Vagina (tissue), 2 donors: ENCODE results near the gene SPAG17. TPM values are rescaled to one million over a fixed set of nuclear protein-coding genes. Genes with fewer than 3 reads are reported as not detected.

Source experiments
- DNase-seq, 2 donors: peaks; one replicate each; pipeline ENCODE4 v3.0.0-alpha.2; 2017; ENCODE audit errors: extremely low spot score in 2 of 2
- H3K27ac ChIP-seq: fragments of 200-600 bp; sonication (generic); one replicate; pipeline ENCODE4 v1.5.1; 2019
- H3K27me3 ChIP-seq: fragments of 200-600 bp; sonication (generic); one replicate; pipeline ENCODE4 v1.5.1; 2019
- H3K36me3 ChIP-seq, 2 donors: fragments of 200-600 bp; sonication (generic); one replicate each; pipeline ENCODE4 v1.5.1; 2017 to 2019
- H3K4me1 ChIP-seq: fragments of 200-600 bp; sonication (generic); one replicate; pipeline ENCODE4 v1.5.1; 2019
- H3K4me3 ChIP-seq, 2 donors: fragments of 200-600 bp; sonication (generic); 1 replicate in 1 of 2; 2 replicates in 1 of 2; pipeline ENCODE4 v1.5.1; 2016 to 2019
- H3K9me3 ChIP-seq: fragments of 200-600 bp; sonication (generic); one replicate; pipeline ENCODE4 v1.5.1; 2019
- POLR2A ChIP-seq, 2 donors: fragments of 450-650 bp; IDR thresholded peaks; one replicate each; pipeline ENCODE4 v1.6.1; 2017; ENCODE audit warnings: antibody characterized with exemption in 2 of 2, mild to moderate bottlenecking in 2 of 2, moderate library complexity in 2 of 2
- POLR2AphosphoS5 ChIP-seq, 2 donors: sonication (generic); formaldehyde crosslinking; IDR thresholded peaks; one replicate each; pipeline ENCODE4 v1.9.0; 2017; ENCODE audit warnings: antibody characterized with exemption in 2 of 2, mild to moderate bottlenecking in 2 of 2, low read depth in 1 of 2; ENCODE audit not compliant: insufficient read depth in 1 of 2
- intact Hi-C: fragments of 100-400 bp; cut with DNase I; formaldehyde crosslinking; loops from one replicate; pipeline ENCODE4 v1.15.1; 2023
- total RNA-seq: library from RNA; depleted of rRNA; stranded (reverse); fragments of >200 nt; gene quantifications from one replicate; pipeline ENCODE4 v1.2.3, GENCODE V29; 2016
- TF ChIP-seq, protein P1 (sequence below), 3 experiments: fragments of 450-650 bp in 2 of 3; fragments of 200-600 bp in 1 of 3; sonication (generic) in 1 of 3; IDR thresholded peaks; one replicate each; pipeline ENCODE4 v1.5.1; 2017 to 2019; ENCODE audit warnings: antibody characterized with exemption in 3 of 3, mild to moderate bottlenecking in 2 of 3, moderate library complexity in 2 of 3

Gene SPAG17
- total RNA-seq, 1 donor from 2014 or later = 10.1 TPM

DNA sequence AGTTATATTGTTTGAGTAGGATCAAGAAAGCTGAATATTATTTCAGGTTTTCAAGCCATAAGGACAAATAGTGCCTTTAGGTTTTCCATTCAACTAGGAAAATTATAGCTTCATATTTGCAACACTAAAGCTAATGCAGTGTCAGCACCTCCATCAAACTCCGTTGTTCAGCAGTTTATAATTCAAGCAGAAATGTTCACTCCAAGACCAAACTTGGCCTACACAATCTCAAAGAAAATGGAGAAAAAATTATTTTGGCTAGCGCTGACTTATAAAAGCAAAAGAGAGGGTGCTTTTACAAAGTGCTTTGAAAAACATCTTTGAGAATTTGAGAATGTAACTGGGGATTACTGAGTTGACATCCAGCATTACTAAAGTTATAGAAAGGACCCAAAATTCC is 1.4 kb downstream of the SPAG17 start:
- H3K4me1 ChIP-seq = peaks cover 7% of the 10 kb centered on the region
- no peaks in the 10 kb centered on the region for H3K36me3 ChIP-seq
- H3K9me3 ChIP-seq = no peaks in the 10 kb centered on the region
- TF ChIP-seq POLR2A (IDR thresholded peaks at IDR 0.05) (no peak), POLR2AphosphoS5 (IDR thresholded peaks at IDR 0.05; ENCODE audit: insufficient read depth in 1 of 2, low read depth in 1 of 2) (no peak)
- TF ChIP-seq, protein P1, sequence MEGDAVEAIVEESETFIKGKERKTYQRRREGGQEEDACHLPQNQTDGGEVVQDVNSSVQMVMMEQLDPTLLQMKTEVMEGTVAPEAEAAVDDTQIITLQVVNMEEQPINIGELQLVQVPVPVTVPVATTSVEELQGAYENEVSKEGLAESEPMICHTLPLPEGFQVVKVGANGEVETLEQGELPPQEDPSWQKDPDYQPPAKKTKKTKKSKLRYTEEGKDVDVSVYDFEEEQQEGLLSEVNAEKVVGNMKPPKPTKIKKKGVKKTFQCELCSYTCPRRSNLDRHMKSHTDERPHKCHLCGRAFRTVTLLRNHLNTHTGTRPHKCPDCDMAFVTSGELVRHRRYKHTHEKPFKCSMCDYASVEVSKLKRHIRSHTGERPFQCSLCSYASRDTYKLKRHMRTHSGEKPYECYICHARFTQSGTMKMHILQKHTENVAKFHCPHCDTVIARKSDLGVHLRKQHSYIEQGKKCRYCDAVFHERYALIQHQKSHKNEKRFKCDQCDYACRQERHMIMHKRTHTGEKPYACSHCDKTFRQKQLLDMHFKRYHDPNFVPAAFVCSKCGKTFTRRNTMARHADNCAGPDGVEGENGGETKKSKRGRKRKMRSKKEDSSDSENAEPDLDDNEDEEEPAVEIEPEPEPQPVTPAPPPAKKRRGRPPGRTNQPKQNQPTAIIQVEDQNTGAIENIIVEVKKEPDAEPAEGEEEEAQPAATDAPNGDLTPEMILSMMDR (IDR thresholded peaks at IDR 0.05) = no peak
- no peak overlapping the region for H3K4me3 ChIP-seq
- no peaks in the 10 kb centered on the region for H3K27me3 ChIP-seq
- no peak for DNase-seq
- H3K27ac ChIP-seq = no peak overlapping the region
- intact Hi-C loops = no loop called here

- Histone ChIP-seq H3K9me3 (no peaks in the 10 kb centered on the region), H3K27me3 (no peaks in the 10 kb centered on the region), H3K36me3 (no peaks in the 10 kb centered on the region), H3K4me1 (no peaks in the 10 kb centered on the region), H3K27ac (no peak overlapping the region), H3K4me3 (no peak overlapping the region)
- DNase-seq = no peak
- intact Hi-C loops = no loop called here
- TF ChIP-seq, protein P1 (IDR thresholded peaks at IDR 0.05) = no peak
- no peak for TF ChIP-seq POLR2A (IDR thresholded peaks at IDR 0.05)
- TF ChIP-seq POLR2AphosphoS5 (IDR thresholded peaks at IDR 0.05; ENCODE audit: insufficient read depth in 1 of 2, low read depth in 1 of 2) = no peak
Observed at GRCh38 chr1:118177998-118178397, 7.0 kb downstream of the SPAG17 start.

DNA sequence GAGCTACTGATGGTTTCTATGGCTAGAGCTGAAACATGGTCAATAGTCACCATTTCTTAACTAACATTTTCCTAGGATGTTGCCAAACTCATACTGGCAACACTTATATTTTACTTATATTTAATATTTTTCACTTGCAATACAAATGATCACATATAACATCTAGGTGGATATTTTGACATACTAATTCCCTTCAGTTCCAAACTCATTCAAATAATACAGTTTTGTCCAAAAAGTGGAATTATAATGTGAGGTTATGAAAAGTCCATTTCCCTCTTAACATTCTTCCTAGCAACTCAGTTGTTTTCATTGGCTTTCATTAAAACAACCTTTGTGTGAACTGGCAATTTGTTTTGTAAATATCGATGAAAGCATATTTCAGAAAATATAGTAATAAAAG is 16.0 kb downstream of the SPAG17 start:
- TF ChIP-seq POLR2AphosphoS5 (IDR thresholded peaks at IDR 0.05; ENCODE audit: insufficient read depth in 1 of 2, low read depth in 1 of 2) = no peak
- TF ChIP-seq, protein P1 (IDR thresholded peaks at IDR 0.05) = no peak
- no peak for TF ChIP-seq POLR2A (IDR thresholded peaks at IDR 0.05)
- no peaks in the 10 kb centered on the region for H3K4me1 ChIP-seq
- no peaks in the 10 kb centered on the region for H3K36me3 ChIP-seq
- DNase-seq = no peak
- H3K4me3 ChIP-seq = no peak overlapping the region
- no peak overlapping the region for H3K27ac ChIP-seq
- H3K27me3 ChIP-seq = no peaks in the 10 kb centered on the region
- intact Hi-C loops = no loop called here
- no peaks in the 10 kb centered on the region for H3K9me3 ChIP-seq

- intact Hi-C loops = no loop called here
- H3K4me1 ChIP-seq = no peaks in the 10 kb centered on the region
Observed at GRCh38 chr1:118160806-118161205, 24.2 kb downstream of the SPAG17 start.

GRCh38 chr1:118159569-118159968 is 25.5 kb downstream of the SPAG17 start:
- no peak overlapping the region for H3K4me3 ChIP-seq
- no peaks in the 10 kb centered on the region for H3K36me3 ChIP-seq
- no peaks in the 10 kb centered on the region for H3K9me3 ChIP-seq
- no peaks in the 10 kb centered on the region for H3K4me1 ChIP-seq
- intact Hi-C loops = no loop called here
- no peak for DNase-seq
- no peak overlapping the region for H3K27ac ChIP-seq
- TF ChIP-seq, protein P1 (IDR thresholded peaks at IDR 0.05) = no peak
- TF ChIP-seq POLR2A (IDR thresholded peaks at IDR 0.05) (no peak), POLR2AphosphoS5 (IDR thresholded peaks at IDR 0.05; ENCODE audit: insufficient read depth in 1 of 2, low read depth in 1 of 2) (no peak)
- no peaks in the 10 kb centered on the region for H3K27me3 ChIP-seq

More at GRCh38 chr1:118160806-118161205, 24.2 kb downstream of the SPAG17 start:
- no peak overlapping the region for H3K27ac ChIP-seq
- no peaks in the 10 kb centered on the region for H3K27me3 ChIP-seq
- no peaks in the 10 kb centered on the region for H3K36me3 ChIP-seq
- peak in 1 of 2 donors; percentile 19 for TF ChIP-seq POLR2AphosphoS5 (IDR thresholded peaks at IDR 0.05; ENCODE audit: insufficient read depth in 1 of 2, low read depth in 1 of 2)
- no peak for TF ChIP-seq POLR2A (IDR thresholded peaks at IDR 0.05)
- TF ChIP-seq, protein P1 (IDR thresholded peaks at IDR 0.05) = no peak
- DNase-seq = no peak
- H3K4me3 ChIP-seq = no peak overlapping the region
- H3K9me3 ChIP-seq = no peaks in the 10 kb centered on the region
